Fibroblast of the conjunctiva (primary cell): Measurements from ENCODE around the gene IMPACT.
A peak's percentile ranks its signal among the peaks of the same experiment; 100 is the strongest.

Source experiments
- DNase-seq: peaks from one replicate; pipeline ENCODE4 v3.0.0-alpha.2; 2010; ENCODE audit warnings: low read depth

The IMPACT gene

GRCh38 chr18:24426398-24427294 is at the start of gene IMPACT:
IMPACT (plus strand) TSS chr18:24426670; CDS start chr18:24426757, 87 bp downstream.
- peak; percentile 60 for DNase-seq

- no peak for DNase-seq
Measured at GRCh38 chr18:24378598-24378997, 47.9 kb upstream of the IMPACT start.

GRCh38 chr18:24380163-24380747 is 46.2 kb upstream of the IMPACT start:
- no peak for DNase-seq

- DNase-seq = no peak
Measured at GRCh38 chr18:24381126-24381525, 45.3 kb upstream of the IMPACT start.

GRCh38 chr18:24386681-24387080 is 39.8 kb upstream of the IMPACT start:
- DNase-seq = no peak

- DNase-seq = no peak
Measured at GRCh38 chr18:24388957-24389356, 37.5 kb upstream of the IMPACT start.

- DNase-seq = no peak
Measured at GRCh38 chr18:24395049-24395795, 31.2 kb upstream of the IMPACT start.

GRCh38 chr18:24396082-24396633 is 30.3 kb upstream of the IMPACT start:
- DNase-seq = no peak

- DNase-seq = peak; percentile 40
Measured at GRCh38 chr18:24397131-24397693, 29.3 kb upstream of the IMPACT start.

- DNase-seq = peak; percentile 87
Measured at GRCh38 chr18:24397694-24398368, 28.6 kb upstream of the IMPACT start, which contains the start of gene OSBPL1A. OSBPL1A (minus strand) TSS chr18:24397824; CDS start chr18:24377533, 20,291 bp downstream.

- DNase-seq = no peak
Measured at GRCh38 chr18:24398540-24398939, 27.9 kb upstream of the IMPACT start.

- no peak for DNase-seq
Measured at GRCh38 chr18:24400587-24400986, 25.9 kb upstream of the IMPACT start.

- no peak for DNase-seq
Measured at GRCh38 chr18:24402209-24402785, 24.2 kb upstream of the IMPACT start.

- no peak for DNase-seq
Measured at GRCh38 chr18:24403076-24403475, 23.4 kb upstream of the IMPACT start.

GRCh38 chr18:24404591-24404990 is 21.9 kb upstream of the IMPACT start:
- DNase-seq = no peak

GRCh38 chr18:24408496-24408895 is 18.0 kb upstream of the IMPACT start:
- no peak for DNase-seq

GRCh38 chr18:24413148-24413547 is 13.3 kb upstream of the IMPACT start:
- DNase-seq = no peak

- no peak for DNase-seq
Measured at GRCh38 chr18:24414349-24415003, 12.0 kb upstream of the IMPACT start.

GRCh38 chr18:24417480-24417879 is 9.0 kb upstream of the IMPACT start:
- no peak for DNase-seq

- no peak for DNase-seq
Measured at GRCh38 chr18:24420551-24420950, 5.9 kb upstream of the IMPACT start.
